Activated CD4-positive, alpha-beta T cell treated with anti-CD3 and anti-CD28 coated beads for 36 hours (primary cell): Measurements from ENCODE around the gene TEX19. TPM values are rescaled to one million over a fixed set of nuclear protein-coding genes. Genes with fewer than 3 reads are reported as not detected.

Experiments used
- ATAC-seq: fragments of 200-7000 bp; cut with Tn5 transposase; one replicate; pipeline ENCODE4 v1.10.0; 2021; ENCODE audit warnings: mild to moderate bottlenecking, moderate library complexity
- CTCF ChIA-PET: fragments of 350-600 bp; sonication (Branson Sonifier 250); formaldehyde crosslinking; loops from one replicate; lab custom pipeline; 2021; ENCODE audit warnings: antibody characterized with exemption; lab: Charles Lee
- POLR2A ChIA-PET: fragments of 350-600 bp; sonication (Branson Sonifier 250); formaldehyde crosslinking; loops from one replicate; lab custom pipeline; 2021; ENCODE audit warnings: antibody characterized with exemption, inconsistent platforms; lab: Charles Lee
- DNase-seq: peaks from one replicate; pipeline ENCODE4 v3.0.0-alpha.2; 2020
- H3K27ac Mint-ChIP-seq: one replicate; pipeline ENCODE4 v1.8.0; 2021; ENCODE audit warnings: mixed read lengths
- H3K27me3 Mint-ChIP-seq: one replicate; pipeline ENCODE4 v1.8.0; 2021; ENCODE audit warnings: mixed read lengths
- H3K36me3 Mint-ChIP-seq: one replicate; pipeline ENCODE4 v1.8.0; 2021; ENCODE audit warnings: low read depth, mixed read lengths
- H3K4me1 Mint-ChIP-seq: one replicate; pipeline ENCODE4 v1.8.0; 2021; ENCODE audit warnings: mixed read lengths
- H3K4me3 Mint-ChIP-seq: one replicate; pipeline ENCODE4 v1.8.0; 2021; ENCODE audit warnings: mild to moderate bottlenecking, moderate library complexity, mixed read lengths
- H3K9me3 Mint-ChIP-seq: one replicate; pipeline ENCODE4 v1.8.0; 2021; ENCODE audit warnings: low read depth, mixed read lengths
- intact Hi-C, 2 experiments: fragments of 100-400 bp; cut with DNase I in 1 of 2; cut with micrococcal nuclease in 1 of 2; formaldehyde crosslinking; loops; one replicate each; pipeline versions ENCODE4 v1.14.2 to v1.15.1; 2022 to 2024; cut with DNase I, micrococcal nuclease
- total RNA-seq, 2 experiments: library from RNA; stranded (reverse); gene quantifications; one replicate each; pipeline ENCODE4 v1.2.3, GENCODE V29; 2021

TEX19 gene
- total RNA-seq, 2 experiments from 2014 or later, result not detected

- POLR2A ChIA-PET, result interaction anchor here (0.7 to 3.2 kb wide), 5 partner anchors 8 to 51 kb away, joined by 3 to 62 read pairs (median 3); no protein-coding TSS in a partner anchor
- DNase-seq (peak; percentile 9), ATAC-seq (no peak)
- Mint-ChIP-seq H3K9me3 (no peaks in the 10 kb centered on the region), H3K36me3 (peaks cover 33% of the 10 kb centered on the region), H3K4me1 (peaks cover 25% of the 10 kb centered on the region), H3K27ac (peak overlapping the region; percentile 37), H3K4me3 (no peak overlapping the region), H3K27me3 (no peaks in the 10 kb centered on the region)
- CTCF ChIA-PET, result interaction anchor here (0.7 to 1.9 kb wide), 5 partner anchors 10 to 81 kb away, joined by 3 to 11 read pairs (median 3); partner anchors contain the start of gene SECTM1
- intact Hi-C loops, result loop anchor here in 1 of 2 experiments (10.0 kb wide), 1 partner anchor 288 kb away; the partner anchor contains the start of genes DCXR and RAC3
These were observed 36.3 kb upstream of the TEX19 start for GRCh38 chr17:82322526-82323453.

- Mint-ChIP-seq H3K27me3 (no peaks in the 10 kb centered on the region), H3K9me3 (no peaks in the 10 kb centered on the region), H3K4me3 (no peak overlapping the region), H3K4me1 (peaks cover 25% of the 10 kb centered on the region), H3K27ac (peak overlapping the region; percentile 77), H3K36me3 (peaks cover 33% of the 10 kb centered on the region)
- intact Hi-C loops, result loop anchor here in 1 of 2 experiments (10.0 kb wide), 1 partner anchor 289 kb away; the partner anchor contains the start of genes DCXR and RAC3
- ATAC-seq (no peak), DNase-seq (peak; percentile 30)
- CTCF ChIA-PET, result no interaction called here
- POLR2A ChIA-PET, result interaction anchor here (1.1 kb wide), 1 partner anchor 52 kb away, joined by 3 read pairs; no protein-coding TSS in a partner anchor
These were observed 35.4 kb upstream of the TEX19 start for GRCh38 chr17:82323514-82324234.

GRCh38 chr17:82324566-82325285, 34.3 kb upstream of the TEX19 start:
- ChIA-PET POLR2A (interaction anchor here (0.6 kb wide), 1 partner anchor 205 kb away, joined by 4 read pairs; no protein-coding TSS in a partner anchor), CTCF (interaction anchor here (0.6 kb wide), 1 partner anchor 879 kb away, joined by 3 read pairs; no protein-coding TSS in a partner anchor)
- H3K4me3 Mint-ChIP-seq, result no peak overlapping the region
- intact Hi-C loops, result loop anchor here in 1 of 2 experiments (10.0 kb wide), 1 partner anchor 290 kb away; the partner anchor contains the start of genes DCXR and RAC3
- peaks cover 33% of the 10 kb centered on the region for H3K36me3 Mint-ChIP-seq
- H3K27me3 Mint-ChIP-seq, result no peaks in the 10 kb centered on the region
- H3K27ac Mint-ChIP-seq, result peak overlapping the region; percentile 45
- no peaks in the 10 kb centered on the region for H3K9me3 Mint-ChIP-seq
- peaks cover 25% of the 10 kb centered on the region for H3K4me1 Mint-ChIP-seq
- ATAC-seq (peak; percentile 14), DNase-seq (peak; percentile 66)

- H3K4me3 Mint-ChIP-seq, result no peak overlapping the region
- ATAC-seq, result peak; percentile 3
- peaks cover 33% of the 10 kb centered on the region for H3K36me3 Mint-ChIP-seq
- POLR2A ChIA-PET, result interaction anchor here (0.6 to 0.7 kb wide), 3 partner anchors 53 to 205 kb away, joined by 3 to 4 read pairs (median 3); no protein-coding TSS in a partner anchor
- H3K27ac Mint-ChIP-seq, result peak overlapping the region; percentile 45
- no peaks in the 10 kb centered on the region for H3K9me3 Mint-ChIP-seq
- CTCF ChIA-PET, result interaction anchor here (0.6 kb wide), 1 partner anchor 878 kb away, joined by 3 read pairs; no protein-coding TSS in a partner anchor
- intact Hi-C loops, result loop anchor here in 1 of 2 experiments (10.0 kb wide), 1 partner anchor 291 kb away; the partner anchor contains the start of genes DCXR and RAC3
- no peak for DNase-seq
- H3K27me3 Mint-ChIP-seq, result no peaks in the 10 kb centered on the region
- H3K4me1 Mint-ChIP-seq, result peaks cover 25% of the 10 kb centered on the region
These were observed 33.5 kb upstream of the TEX19 start for GRCh38 chr17:82325286-82326180.

- intact Hi-C loops, result loop anchor here in 1 of 2 experiments (10.0 kb wide), 1 partner anchor 292 kb away; the partner anchor contains the start of genes DCXR and RAC3
- ChIA-PET CTCF (interaction anchor here (0.9 kb wide), 1 partner anchor 368 kb away, joined by 3 read pairs; no protein-coding TSS in a partner anchor), POLR2A (no interaction called here)
- Mint-ChIP-seq H3K36me3 (peaks cover 24% of the 10 kb centered on the region), H3K4me3 (no peak overlapping the region), H3K9me3 (no peaks in the 10 kb centered on the region), H3K27ac (no peak overlapping the region), H3K4me1 (peaks cover 22% of the 10 kb centered on the region), H3K27me3 (no peaks in the 10 kb centered on the region)
- ATAC-seq, result no peak
- no peak for DNase-seq
These were observed 31.8 kb upstream of the TEX19 start for GRCh38 chr17:82327289-82327688.

GRCh38 chr17:82327757-82328140, 31.3 kb upstream of the TEX19 start:
- ChIA-PET POLR2A (no interaction called here), CTCF (interaction anchor here (0.9 kb wide), 1 partner anchor 368 kb away, joined by 3 read pairs; no protein-coding TSS in a partner anchor)
- intact Hi-C loops, result loop anchor here in 1 of 2 experiments (10.0 kb wide), 1 partner anchor 293 kb away; the partner anchor contains the start of genes DCXR and RAC3
- peaks cover 24% of the 10 kb centered on the region for H3K4me1 Mint-ChIP-seq
- DNase-seq, result no peak
- no peak for ATAC-seq
- H3K27ac Mint-ChIP-seq, result no peak overlapping the region
- H3K27me3 Mint-ChIP-seq, result peaks cover 1% of the 10 kb centered on the region
- H3K4me3 Mint-ChIP-seq, result no peak overlapping the region
- peaks cover 21% of the 10 kb centered on the region for H3K36me3 Mint-ChIP-seq
- H3K9me3 Mint-ChIP-seq, result no peaks in the 10 kb centered on the region

GRCh38 chr17:82328141-82328993, 30.7 kb upstream of the TEX19 start:
- no peak overlapping the region for H3K4me3 Mint-ChIP-seq

GRCh38 chr17:82328994-82329507, 30.0 kb upstream of the TEX19 start:
- Mint-ChIP-seq H3K36me3 (peaks cover 12% of the 10 kb centered on the region), H3K9me3 (no peaks in the 10 kb centered on the region), H3K27me3 (peaks cover 4% of the 10 kb centered on the region), H3K4me1 (peaks cover 17% of the 10 kb centered on the region), H3K27ac (no peak overlapping the region), H3K4me3 (no peak overlapping the region)
- ATAC-seq (no peak), DNase-seq (peak; percentile 14)
- intact Hi-C loops, result loop anchor here in 1 of 2 experiments (10.0 kb wide), 1 partner anchor 294 kb away; the partner anchor contains the start of genes DCXR and RAC3
- CTCF ChIA-PET, result no interaction called here
- POLR2A ChIA-PET, result no interaction called here

More at GRCh38 chr17:82328141-82328993, 30.7 kb upstream of the TEX19 start:
- Mint-ChIP-seq H3K4me1 (peaks cover 22% of the 10 kb centered on the region), H3K36me3 (peaks cover 17% of the 10 kb centered on the region), H3K27ac (no peak overlapping the region), H3K9me3 (no peaks in the 10 kb centered on the region), H3K27me3 (peaks cover 4% of the 10 kb centered on the region)
- ATAC-seq (no peak), DNase-seq (peak; percentile 21)
- CTCF ChIA-PET, result interaction anchor here (0.9 kb wide), 1 partner anchor 369 kb away, joined by 3 read pairs; no protein-coding TSS in a partner anchor
- intact Hi-C loops, result loop anchor here in 1 of 2 experiments (10.0 kb wide), 1 partner anchor 294 kb away; the partner anchor contains the start of genes DCXR and RAC3
- POLR2A ChIA-PET, result no interaction called here
